ENCODE results near the gene KAT6B. TPM values are rescaled to one million over a fixed set of nuclear protein-coding genes. Genes with fewer than 3 reads are reported as not detected.

KAT6B gene
- total and polyA plus RNA-seq, 2 of the 8 experiments (the other 6 are each of a cell fraction or from before 2014, with no cell fraction given): 7.3 to 30.8 TPM

DNA sequence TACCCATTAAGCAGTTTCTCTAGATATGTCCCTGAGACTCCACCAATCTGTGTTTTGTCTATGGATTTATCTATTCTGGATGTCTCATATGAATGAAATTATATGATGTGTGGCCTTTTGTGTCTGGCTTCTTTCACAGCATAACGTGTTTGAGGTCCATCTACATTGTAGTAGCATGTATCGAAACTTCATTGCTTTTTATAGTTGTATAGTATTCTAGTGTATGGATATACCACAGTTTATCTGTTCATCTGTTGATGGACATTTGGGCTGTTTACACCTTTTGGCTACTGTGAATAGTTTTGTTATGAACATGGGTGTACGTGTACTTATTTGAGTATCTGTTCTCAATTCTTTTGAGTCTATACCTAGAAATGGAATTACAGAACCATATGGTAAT, 9.6 kb downstream of the KAT6B start:
- DNase-seq (ENCODE audit: low read depth in 1 of 2, low spot score in 2 of 2) (no peak), FAIRE-seq (no peak)
- ChIA-PET POLR2A (ENCODE audit: partially characterized antibody) (interaction anchor here (0.8 kb wide), 1 partner anchor 13 kb away, joined by 4 read pairs; no protein-coding TSS in a partner anchor), CTCF (ENCODE audit: partially characterized antibody) (interaction anchor here (0.9 to 1.2 kb wide), 2 partner anchors 58 to 235 kb away, joined by 3 read pairs; no protein-coding TSS in a partner anchor)
- no peak overlapping the region for H2BK120ac ChIP-seq (replicated peaks; ENCODE audit: low read depth, low read length)
- H2AFZ ChIP-seq (ENCODE audit: low read length): no peak overlapping the region
- H3K56ac ChIP-seq (replicated peaks; ENCODE audit: insufficient read length, low read depth, low read length): no peak overlapping the region
- H4K20me1 ChIP-seq (replicated peaks in 1 of 2; ENCODE audit: control insufficient read depth in 1 of 2, insufficient read depth in 2 of 2, low read length in 2 of 2): peaks cover 0 to 2% of the 10 kb centered on the region in 2 experiments
- H3K9me3 ChIP-seq (ENCODE audit: insufficient read depth in 2 of 2, low read depth in 1 of 2, low read length in 1 of 2): no peaks in the 10 kb centered on the region
- no peak overlapping the region for H2AK5ac ChIP-seq (ENCODE audit: low read depth, low read length)
- no peak overlapping the region for H3K4me3 ChIP-seq (ENCODE audit: extremely low read depth in 1 of 4, insufficient read depth in 2 of 4, low read depth in 3 of 4, low read length in 4 of 4)
- no peak overlapping the region for H3K27ac ChIP-seq (ENCODE audit: low read depth, low read length)
- peaks cover 0 to 2% (median 0%) of the 10 kb centered on the region in 4 experiments; a peak in 1 of 7 replicates for H3K4me1 ChIP-seq (replicated peaks in 1 of 4; ENCODE audit: control insufficient read depth in 3 of 4, insufficient read depth in 4 of 4, low read length in 3 of 4)
- H3K14ac ChIP-seq (ENCODE audit: insufficient read length): no peak overlapping the region
- WGBS, 2 experiments (ENCODE audit: extremely low coverage in 1 of 2, insufficient coverage in 1 of 2, insufficient read length in 1 of 2, insufficient replicate concordance in 2 of 2, low coverage in 1 of 2, low lambda C conversion rate in 2 of 2, missing lambda C conversion rate in 1 of 2): 83% methylated on average over 3 of the region's 3 CpGs; no CpG with 5 or more reads in 1 of the 2 experiments
- no peaks in the 10 kb centered on the region for H3K27me3 ChIP-seq (replicated peaks in 1 of 4; ENCODE audit: control insufficient read depth in 3 of 4, extremely low read depth in 1 of 4, insufficient read depth in 3 of 4, low read length in 3 of 4)
- no peaks in the 10 kb centered on the region for H3K79me1 ChIP-seq (ENCODE audit: low read depth, low read length)
- no peak overlapping the region for H4K5ac ChIP-seq (ENCODE audit: insufficient read length, low read depth, low read length)
- H4K91ac ChIP-seq (replicated peaks; ENCODE audit: insufficient read length, low read length): no peak overlapping the region
- H3K9ac ChIP-seq (replicated peaks in 1 of 4; ENCODE audit: extremely low read depth in 1 of 4, low read depth in 3 of 4, low read length in 3 of 4): no peak overlapping the region
- H3K4ac ChIP-seq (replicated peaks; ENCODE audit: insufficient read length, low read depth, low read length): no peak overlapping the region
- no peaks in the 10 kb centered on the region for H3K23me2 ChIP-seq (ENCODE audit: low read depth, low read length)
- peaks cover 0 to 72% of the 10 kb centered on the region in 2 experiments; a peak in 3 of 4 replicates for H3K79me2 ChIP-seq (ENCODE audit: control insufficient read depth in 1 of 2, insufficient read depth in 2 of 2, low read length in 2 of 2)
- H3K36me3 ChIP-seq (ENCODE audit: control insufficient read depth in 2 of 4, insufficient read depth in 4 of 4, low read length in 3 of 4): 0 out of 8 replicates have a peak, but pooled peaks cover 0 to 4% (median 0%) of the 10 kb centered on the region in 4 experiments
- no peak overlapping the region for H2BK5ac ChIP-seq (ENCODE audit: low read depth, low read length)
- H2BK15ac ChIP-seq (ENCODE audit: low read length): no peak overlapping the region
- no peak overlapping the region for H4K8ac ChIP-seq (ENCODE audit: extremely low read depth, insufficient read depth, low read length)
- no peak overlapping the region for H2BK12ac ChIP-seq (ENCODE audit: low read depth, low read length)
- H3K23ac ChIP-seq (ENCODE audit: insufficient read length): no peak overlapping the region
- H2BK20ac ChIP-seq (ENCODE audit: low read length): no peak overlapping the region
- H3K18ac ChIP-seq (ENCODE audit: extremely low read depth, low read length): no peak overlapping the region
- no peak overlapping the region for H3K4me2 ChIP-seq (ENCODE audit: insufficient read depth in 1 of 2, low read depth in 2 of 2, low read length in 2 of 2)
- TF ChIP-seq ASH2L (IDR thresholded peaks at IDR 0.05; ENCODE audit: low read length): no peak
- TF ChIP-seq PHF8 (conservative IDR thresholded peaks at IDR 0.05; ENCODE audit: low read depth, low read length): no peak
- no peak for TF ChIP-seq HDAC6 (IDR thresholded peaks at IDR 0.05; ENCODE audit: low read depth, low read length)
- no peak for TF ChIP-seq BRCA1 (IDR thresholded peaks at IDR 0.05; ENCODE audit: low read depth, low read length)
- TF ChIP-seq HDAC2 (IDR thresholded peaks at IDR 0.05; ENCODE audit: borderline replicate concordance in 1 of 2, low read depth in 2 of 2, low read length in 2 of 2): no peak
- TF ChIP-seq RNF2 (IDR thresholded peaks at IDR 0.05; ENCODE audit: borderline replicate concordance, low read depth, low read length, missing control alignments, poor library complexity, severe bottlenecking): no peak
- no peak for TF ChIP-seq RAD21 (IDR thresholded peaks at IDR 0.05 in 1 of 2, conservative IDR thresholded peaks at IDR 0.05 in 1 of 2; ENCODE audit: low read depth in 2 of 2, low read length in 2 of 2)
- no peak for TF ChIP-seq JUND (IDR thresholded peaks at IDR 0.05; ENCODE audit: low read length)
- TF ChIP-seq RBBP5 (IDR thresholded peaks at IDR 0.05; ENCODE audit: borderline replicate concordance, low read depth, low read length): no peak
- TF ChIP-seq SAP30 (IDR thresholded peaks at IDR 0.05; ENCODE audit: insufficient read depth, insufficient replicate concordance, low read length): no peak
- TF ChIP-seq CHD1 (IDR thresholded peaks at IDR 0.05; ENCODE audit: low read depth, low read length): no peak
- TF ChIP-seq CBX5 (IDR thresholded peaks at IDR 0.05; ENCODE audit: low read depth, low read length): no peak
- TF ChIP-seq NANOG (IDR thresholded peaks at IDR 0.05; ENCODE audit: insufficient read depth, low read depth, low read length, poor library complexity, severe bottlenecking): no peak

All from H1 (cell line).